ENCODE data around the gene NRSN2. TPM values are rescaled to one million over a fixed set of nuclear protein-coding genes. Genes with fewer than 3 reads are reported as not detected.
"Not testable (repeated sequence)": the region's sequence is repeated elsewhere in the genome, so short reads cannot be mapped to it uniquely, and the experiment has no call there.

Gene NRSN2
- total RNA-seq, 2 experiments from 2014 or later: 11.2 to 12.6 TPM

- not testable (repeated sequence) for DNase-seq, H3K36me3 Mint-ChIP-seq, H3K27me3 Mint-ChIP-seq, H3K27ac Mint-ChIP-seq, H3K4me3 Mint-ChIP-seq, H3K4me1 Mint-ChIP-seq, H3K9me3 Mint-ChIP-seq
Observed at GRCh38 chr20:372543-373082, 25.7 kb downstream of the NRSN2 start.

- no peak overlapping the region for H3K27ac Mint-ChIP-seq
- no peaks in the 10 kb centered on the region for H3K9me3 Mint-ChIP-seq
- H3K36me3 Mint-ChIP-seq: no peaks in the 10 kb centered on the region
- H3K27me3 Mint-ChIP-seq: no peaks in the 10 kb centered on the region
- DNase-seq: no peak
- H3K4me3 Mint-ChIP-seq: no peak overlapping the region
- peaks cover 12% of the 10 kb centered on the region for H3K4me1 Mint-ChIP-seq
Observed at GRCh38 chr20:373171-373890, 26.4 kb downstream of the NRSN2 start.

GRCh38 chr20:375265-375889, 28.5 kb downstream of the NRSN2 start:
- Mint-ChIP-seq H3K36me3 (no peaks in the 10 kb centered on the region), H3K27me3 (no peaks in the 10 kb centered on the region), H3K4me3 (no peak overlapping the region), H3K27ac (no peak overlapping the region), H3K4me1 (peaks cover 10% of the 10 kb centered on the region), H3K9me3 (no peaks in the 10 kb centered on the region)
- DNase-seq: no peak

GRCh38 chr20:376089-376488, 29.2 kb downstream of the NRSN2 start:
- Mint-ChIP-seq H3K27me3 (no peaks in the 10 kb centered on the region), H3K27ac (no peak overlapping the region), H3K36me3 (no peaks in the 10 kb centered on the region), H3K9me3 (no peaks in the 10 kb centered on the region), H3K4me1 (peaks cover 10% of the 10 kb centered on the region), H3K4me3 (no peak overlapping the region)
- DNase-seq: no peak

- Mint-ChIP-seq H3K4me3 (no peak overlapping the region), H3K27ac (no peak overlapping the region), H3K36me3 (no peaks in the 10 kb centered on the region), H3K9me3 (no peaks in the 10 kb centered on the region), H3K27me3 (no peaks in the 10 kb centered on the region), H3K4me1 (peaks cover 10% of the 10 kb centered on the region)
- no peak for DNase-seq
Observed at GRCh38 chr20:376750-377149, 29.8 kb downstream of the NRSN2 start.

GRCh38 chr20:377578-377977, 30.7 kb downstream of the NRSN2 start:
- H3K9me3 Mint-ChIP-seq, H3K27ac Mint-ChIP-seq, DNase-seq, H3K27me3 Mint-ChIP-seq, H3K36me3 Mint-ChIP-seq, H3K4me3 Mint-ChIP-seq: not testable (repeated sequence)
- H3K4me1 Mint-ChIP-seq: peaks cover 13% of the 10 kb centered on the region

- Mint-ChIP-seq H3K27me3 (no peaks in the 10 kb centered on the region), H3K27ac (no peak overlapping the region), H3K9me3 (no peaks in the 10 kb centered on the region), H3K4me3 (peak overlapping the region; percentile 88), H3K4me1 (peaks cover 22% of the 10 kb centered on the region), H3K36me3 (peaks cover 8% of the 10 kb centered on the region)
- DNase-seq: no peak
Observed at GRCh38 chr20:378961-379336, 32.0 kb downstream of the NRSN2 start.

GRCh38 chr20:380763-381580, 34.1 kb downstream of the NRSN2 start:
- peaks cover 22% of the 10 kb centered on the region for H3K4me1 Mint-ChIP-seq
- peak overlapping the region; percentile 88 for H3K4me3 Mint-ChIP-seq
- no peaks in the 10 kb centered on the region for H3K27me3 Mint-ChIP-seq
- H3K27ac Mint-ChIP-seq: peak overlapping the region; percentile 93
- peaks cover 16% of the 10 kb centered on the region for H3K36me3 Mint-ChIP-seq
- DNase-seq: peak; percentile 83
- H3K9me3 Mint-ChIP-seq: no peaks in the 10 kb centered on the region

- peak; percentile 81 for DNase-seq
- Mint-ChIP-seq H3K27me3 (no peaks in the 10 kb centered on the region), H3K27ac (peak overlapping the region; percentile 89), H3K4me3 (peak overlapping the region; percentile 88), H3K9me3 (no peaks in the 10 kb centered on the region), H3K4me1 (peaks cover 22% of the 10 kb centered on the region), H3K36me3 (peaks cover 22% of the 10 kb centered on the region)
Observed at GRCh38 chr20:381581-382290, 34.8 kb downstream of the NRSN2 start.

- Mint-ChIP-seq H3K27ac (peak overlapping the region; percentile 89), H3K9me3 (no peaks in the 10 kb centered on the region), H3K4me1 (peaks cover 22% of the 10 kb centered on the region), H3K36me3 (peaks cover 24% of the 10 kb centered on the region), H3K4me3 (peak overlapping the region; percentile 88), H3K27me3 (no peaks in the 10 kb centered on the region)
- no peak for DNase-seq
Observed at GRCh38 chr20:382291-383115, 35.6 kb downstream of the NRSN2 start.

GRCh38 chr20:383889-384288, 37.0 kb downstream of the NRSN2 start:
- no peak overlapping the region for H3K27ac Mint-ChIP-seq
- no peak for DNase-seq
- no peaks in the 10 kb centered on the region for H3K9me3 Mint-ChIP-seq
- peaks cover 34% of the 10 kb centered on the region for H3K36me3 Mint-ChIP-seq
- no peak overlapping the region for H3K4me3 Mint-ChIP-seq
- H3K4me1 Mint-ChIP-seq: peaks cover 19% of the 10 kb centered on the region
- H3K27me3 Mint-ChIP-seq: no peaks in the 10 kb centered on the region

GRCh38 chr20:384723-385122, 37.8 kb downstream of the NRSN2 start:
- H3K36me3 Mint-ChIP-seq: peaks cover 34% of the 10 kb centered on the region
- H3K9me3 Mint-ChIP-seq: no peaks in the 10 kb centered on the region
- DNase-seq: no peak
- peaks cover 19% of the 10 kb centered on the region for H3K4me1 Mint-ChIP-seq
- no peaks in the 10 kb centered on the region for H3K27me3 Mint-ChIP-seq
- H3K27ac Mint-ChIP-seq: no peak overlapping the region
- no peak overlapping the region for H3K4me3 Mint-ChIP-seq

GRCh38 chr20:385448-385847, 38.5 kb downstream of the NRSN2 start:
- H3K4me1 Mint-ChIP-seq: peaks cover 19% of the 10 kb centered on the region
- no peaks in the 10 kb centered on the region for H3K9me3 Mint-ChIP-seq
- no peak overlapping the region for H3K4me3 Mint-ChIP-seq
- H3K27ac Mint-ChIP-seq: no peak overlapping the region
- H3K36me3 Mint-ChIP-seq: peaks cover 36% of the 10 kb centered on the region
- DNase-seq: no peak
- no peaks in the 10 kb centered on the region for H3K27me3 Mint-ChIP-seq

GRCh38 chr20:386634-387033, 39.7 kb downstream of the NRSN2 start:
- H3K4me3 Mint-ChIP-seq, H3K9me3 Mint-ChIP-seq, H3K27me3 Mint-ChIP-seq, H3K27ac Mint-ChIP-seq, DNase-seq: not testable (repeated sequence)
- Mint-ChIP-seq H3K36me3 (peaks cover 43% of the 10 kb centered on the region), H3K4me1 (peaks cover 19% of the 10 kb centered on the region)

Measured in activated naive CD8-positive, alpha-beta T cell treated with anti-CD3 and anti-CD28 coated beads for 36 hours (primary cell).